ENCODE measurements around the gene KNCN.

- TF ChIP-seq POLR2AphosphoS5 (IDR thresholded peaks at IDR 0.05; ENCODE audit: low read depth, low read length) = no peak
- TF ChIP-seq POLR2A (IDR thresholded peaks at IDR 0.05; ENCODE audit: low read depth, low read length) = no peak
Observed at GRCh38 chr1:46510341-46510997, 41.0 kb downstream of the KNCN start.

Data from GM12892 (cell line).